ENCODE results near the gene ATG7.

ATG7 gene

GRCh38 chr3:11536936-11537612 is 264.9 kb downstream of the ATG7 start:
- no peak for DNase-seq (ENCODE audit: low read depth in 1 of 2, low spot score in 1 of 2)
- Histone ChIP-seq H3K27ac (replicated peaks) (no peak overlapping the region), H3K27me3 (ENCODE audit: insufficient read depth, poor library complexity, severe bottlenecking) (no peaks in the 10 kb centered on the region), H3K4me3 (replicated peaks; ENCODE audit: insufficient read depth, low read length) (no peak overlapping the region)
- TF ChIP-seq REST (IDR thresholded peaks at IDR 0.05; ENCODE audit: insufficient replicate concordance, low read depth), result no peak
- TF ChIP-seq CTCF (IDR thresholded peaks at IDR 0.05; ENCODE audit: insufficient read depth, low read length), result no peak
- no peak for TF ChIP-seq POLR2AphosphoS5 (IDR thresholded peaks at IDR 0.05; ENCODE audit: low read depth)
- TF ChIP-seq GABPA (IDR thresholded peaks at IDR 0.05; ENCODE audit: low read depth), result no peak
- TF ChIP-seq SPI1 (IDR thresholded peaks at IDR 0.05; ENCODE audit: borderline replicate concordance, low read depth), result no peak

GRCh38 chr3:11538581-11538980 is 266.4 kb downstream of the ATG7 start:
- TF ChIP-seq REST (IDR thresholded peaks at IDR 0.05; ENCODE audit: insufficient replicate concordance, low read depth) (no peak), GABPA (IDR thresholded peaks at IDR 0.05; ENCODE audit: low read depth) (no peak), CTCF (IDR thresholded peaks at IDR 0.05; ENCODE audit: insufficient read depth, low read length) (no peak)
- Histone ChIP-seq H3K27ac (replicated peaks) (no peak overlapping the region), H3K27me3 (ENCODE audit: insufficient read depth, poor library complexity, severe bottlenecking) (no peaks in the 10 kb centered on the region), H3K4me3 (replicated peaks; ENCODE audit: insufficient read depth, low read length) (no peak overlapping the region)
- DNase-seq (ENCODE audit: low read depth in 1 of 2, low spot score in 1 of 2), result no peak

GRCh38 chr3:11539218-11539617 is 267.0 kb downstream of the ATG7 start:
- no peak overlapping the region for H3K4me3 ChIP-seq (replicated peaks; ENCODE audit: insufficient read depth, low read length)
- H3K27me3 ChIP-seq (ENCODE audit: insufficient read depth, poor library complexity, severe bottlenecking), result no peaks in the 10 kb centered on the region
- DNase-seq (ENCODE audit: low read depth in 1 of 2, low spot score in 1 of 2), result no peak
- no peak overlapping the region for H3K27ac ChIP-seq (replicated peaks)
- no peak for TF ChIP-seq POLR2AphosphoS5 (IDR thresholded peaks at IDR 0.05; ENCODE audit: low read depth)
- TF ChIP-seq CTCF (IDR thresholded peaks at IDR 0.05; ENCODE audit: insufficient read depth, low read length), result no peak
- no peak for TF ChIP-seq REST (IDR thresholded peaks at IDR 0.05; ENCODE audit: insufficient replicate concordance, low read depth)
- TF ChIP-seq SPI1 (IDR thresholded peaks at IDR 0.05; ENCODE audit: borderline replicate concordance, low read depth), result no peak
- TF ChIP-seq GABPA (IDR thresholded peaks at IDR 0.05; ENCODE audit: low read depth), result no peak

All from HL-60 (cell line).